ENCODE results near the gene WDR45B. TPM values are rescaled to one million over a fixed set of nuclear protein-coding genes. Genes with fewer than 3 reads are reported as not detected.

WDR45B gene
- polyA plus RNA-seq, 1 of the 3 experiments (the other 2 are of a cell fraction), result 171 TPM

- H3K27ac ChIP-seq (ENCODE audit: low read depth in 2 of 2, low read length in 1 of 2), result no peak overlapping the region
- H3K9me2 ChIP-seq, result no peaks in the 10 kb centered on the region
- H3K9ac ChIP-seq, result no peak overlapping the region
- no peak for DNase-seq
- H3K79me2 ChIP-seq (ENCODE audit: insufficient read depth), result no peaks in the 10 kb centered on the region
- POLR2A ChIA-PET, result interaction anchor here (0.7 kb wide), 1 partner anchor 11 kb away, joined by 3 read pairs; the partner anchor contains the start of gene RAB40B
- no peaks in the 10 kb centered on the region for H3F3A ChIP-seq (replicated peaks; ENCODE audit: insufficient read depth)
- TF ChIP-seq POLR2AphosphoS5 (IDR thresholded peaks at IDR 0.05; ENCODE audit: low read depth, low read length), result no peak
- TF ChIP-seq RCOR1 (IDR thresholded peaks at IDR 0.05; ENCODE audit: low read length), result no peak
- no peak for TF ChIP-seq FOXM1 (IDR thresholded peaks at IDR 0.05; ENCODE audit: low read depth)
- TF ChIP-seq PBX3 (IDR thresholded peaks at IDR 0.05), result no peak
- TF ChIP-seq REST (IDR thresholded peaks at IDR 0.05; ENCODE audit: low read depth, low read length), result no peak
- no peak for TF ChIP-seq EZH2phosphoT487 (IDR thresholded peaks at IDR 0.05; ENCODE audit: borderline replicate concordance, low read depth)
- no peak for TF ChIP-seq ELF1 (IDR thresholded peaks at IDR 0.05)
- no peak for TF ChIP-seq EP300 (IDR thresholded peaks at IDR 0.05; ENCODE audit: borderline replicate concordance in 1 of 2, low read depth in 1 of 2, low read length in 1 of 2)
- no peak for TF ChIP-seq USF1 (IDR thresholded peaks at IDR 0.05; ENCODE audit: borderline replicate concordance, low read depth)
- no peak for TF ChIP-seq CHD2 (IDR thresholded peaks at IDR 0.05; ENCODE audit: low read length, partially characterized antibody)
- TF ChIP-seq SMC3 (IDR thresholded peaks at IDR 0.05; ENCODE audit: low read depth, low read length), result no peak
- no peak for TF ChIP-seq RXRA (IDR thresholded peaks at IDR 0.05; ENCODE audit: borderline replicate concordance, low read depth)
- TF ChIP-seq CTCF (IDR thresholded peaks at IDR 0.05), result no peak
- TF ChIP-seq YY1 (IDR thresholded peaks at IDR 0.05; ENCODE audit: low read depth), result no peak
- TF ChIP-seq ZBTB33 (IDR thresholded peaks at IDR 0.05; ENCODE audit: borderline replicate concordance, low read depth), result no peak
- TF ChIP-seq NRF1 (IDR thresholded peaks at IDR 0.05; ENCODE audit: low read depth, low read length), result no peak
- TF ChIP-seq SIN3A (IDR thresholded peaks at IDR 0.05; ENCODE audit: borderline replicate concordance, low read depth, low read length), result no peak
- TF ChIP-seq RAD21 (IDR thresholded peaks at IDR 0.05; ENCODE audit: low read length), result no peak
- TF ChIP-seq MXI1 (IDR thresholded peaks at IDR 0.05; ENCODE audit: low read depth, low read length), result no peak
- no peaks in the 10 kb centered on the region for H4K20me1 ChIP-seq (ENCODE audit: insufficient read depth)
- no peaks in the 10 kb centered on the region for H3K4me1 ChIP-seq (ENCODE audit: control insufficient read depth in 1 of 2, insufficient read depth in 2 of 2, low read depth in 1 of 2, low read length in 1 of 2)
- H3K9me3 ChIP-seq, result no peaks in the 10 kb centered on the region
- H3K4me3 ChIP-seq (ENCODE audit: low read depth in 2 of 2, low read length in 1 of 2), result no peak overlapping the region
- 90% methylated on average over 9 of the region's 9 CpGs for WGBS (ENCODE audit: low lambda C conversion rate)
- H3K36me3 ChIP-seq (replicated peaks in 1 of 2; ENCODE audit: control insufficient read depth in 1 of 2, insufficient read depth in 2 of 2, low read length in 1 of 2), result no peaks in the 10 kb centered on the region
- H3K27me3 ChIP-seq (ENCODE audit: insufficient read depth), result no peaks in the 10 kb centered on the region
- H2AFZ ChIP-seq (ENCODE audit: low read depth), result no peak overlapping the region
- no peak overlapping the region for H3K4me2 ChIP-seq
- CTCF ChIA-PET, result interaction anchor here (0.9 kb wide), 1 partner anchor 658 kb away, joined by 3 read pairs; no protein-coding TSS in a partner anchor
Measured at GRCh38 chr17:82687871-82688270, 39.6 kb upstream of the WDR45B start.

All from SK-N-SH (cell line).